Panc1 (cell line): ENCODE data around the gene PTER. TPM values are rescaled to one million over a fixed set of nuclear protein-coding genes. Genes with fewer than 3 reads are reported as not detected.

Source experiments
- ATAC-seq: fragments of 200-7000 bp; cut with Tn5 transposase; 2 replicates; pipeline ENCODE4 v1.9.1; 2020; ENCODE audit warnings: mild to moderate bottlenecking, moderate library complexity
- BruUV-seq: library from RNA; stranded (reverse); fragments of 400-500 nt; replicated peaks from 2 replicates; lab custom pipeline; 2021; lab: Mats Ljungman, UMichigan
- CTCF ChIA-PET: fragments of 300-600 bp; sonication (Branson Sonifier 250); formaldehyde crosslinking; loops from one replicate; lab custom pipeline; 2022; ENCODE audit warnings: antibody characterized with exemption; lab: Charles Lee
- POLR2A ChIA-PET: fragments of 300-600 bp; sonication (Branson Sonifier 250); formaldehyde crosslinking; loops from one replicate; lab custom pipeline; 2022; ENCODE audit warnings: antibody characterized with exemption; lab: Charles Lee
- DNase-seq: peaks from one replicate; pipeline ENCODE4 v3.0.0-alpha.2; 2010; ENCODE audit warnings: low read depth, low spot score
- H3K27ac ChIP-seq: 2 replicates; pipeline ENCODE4 v1.5.1; 2011; ENCODE audit warnings: mild to moderate bottlenecking, low read length, inconsistent platforms
- H3K27me3 ChIP-seq: fragments of 200-500 bp; sonication (Bioruptor generic); 2 replicates; pipeline ENCODE4 v1.6.0; 2014; ENCODE audit warnings: low read length, inconsistent platforms; ENCODE audit not compliant: control insufficient read depth, insufficient read depth
- H3K36me3 ChIP-seq: fragments of 200-500 bp; sonication (Bioruptor generic); 2 replicates; pipeline ENCODE4 v1.5.1; 2014; ENCODE audit warnings: inconsistent platforms, mild to moderate bottlenecking, low read length, moderate library complexity; ENCODE audit not compliant: control insufficient read depth, insufficient read depth
- H3K4me1 ChIP-seq: 2 replicates; pipeline ENCODE4 v1.5.1; 2011; ENCODE audit warnings: inconsistent platforms, mild to moderate bottlenecking, low read length, moderate library complexity; ENCODE audit not compliant: control insufficient read depth, insufficient read depth
- H3K4me3 ChIP-seq, 2 experiments: 2 replicates each; pipeline ENCODE4 v1.5.1; 2011 to 2012; ENCODE audit warnings: low read depth in 2 of 2, low read length in 2 of 2, mild to moderate bottlenecking in 2 of 2, inconsistent platforms in 1 of 2, moderate library complexity in 1 of 2
- H3K9me3 ChIP-seq: fragments of 200-500 bp; sonication (Bioruptor generic); 2 replicates; pipeline ENCODE4 v1.5.1; 2014; ENCODE audit warnings: low read depth, mild to moderate bottlenecking, inconsistent platforms, low read length, moderate library complexity; ENCODE audit not compliant: control insufficient read depth, insufficient read depth
- POLR2AphosphoS5 ChIP-seq: IDR thresholded peaks from 2 replicates; pipeline ENCODE4 v1.6.1; 2012; ENCODE audit warnings: mild to moderate bottlenecking, low read depth, low read length, moderate library complexity
- SIN3A ChIP-seq: IDR thresholded peaks from 2 replicates; pipeline ENCODE4 v1.6.1; 2012; ENCODE audit warnings: low read depth, mild to moderate bottlenecking, low read length, moderate library complexity, borderline replicate concordance; ENCODE audit not compliant: insufficient read depth
- TCF7L2 ChIP-seq: IDR thresholded peaks from 2 replicates; pipeline ENCODE4 v1.6.1; 2011; ENCODE audit warnings: mild to moderate bottlenecking, low read depth, low read length, inconsistent platforms
- in situ Hi-C: cut with HindIII; loops from 2 replicates; pipeline ENCODE4 v1.10.0; 2016; ENCODE audit warnings: low sequenced_read_pairs, low pct_unique_long_range_greater_than_20kb
- intact Hi-C: fragments of 100-400 bp; cut with micrococcal nuclease; formaldehyde crosslinking; loops from one replicate; pipeline ENCODE4 v1.10.0; 2022; ENCODE audit not compliant: unreplicated experiment
- total RNA-seq: library from RNA; stranded (reverse); gene quantifications from one replicate; pipeline ENCODE4 v1.2.1, GENCODE V29; 2021; ENCODE audit not compliant: unreplicated experiment
- TF ChIP-seq, protein P1 (sequence below): fragments of 450-650 bp; IDR thresholded peaks from 2 replicates; pipeline ENCODE4 v1.5.1; 2017; ENCODE audit warnings: mild to moderate bottlenecking
- TF ChIP-seq, protein P2 (sequence below), 2 experiments: IDR thresholded peaks; 2 replicates each; pipeline ENCODE4 v1.6.1; 2011 to 2012; ENCODE audit warnings: low read depth in 2 of 2, control low read depth in 1 of 2, low read length in 1 of 2, mild to moderate bottlenecking in 1 of 2, moderate library complexity in 1 of 2; ENCODE audit not compliant: insufficient read depth in 1 of 2

Gene PTER
- total RNA-seq, 1 experiment from 2014 or later, result 8.8 TPM

DNA sequence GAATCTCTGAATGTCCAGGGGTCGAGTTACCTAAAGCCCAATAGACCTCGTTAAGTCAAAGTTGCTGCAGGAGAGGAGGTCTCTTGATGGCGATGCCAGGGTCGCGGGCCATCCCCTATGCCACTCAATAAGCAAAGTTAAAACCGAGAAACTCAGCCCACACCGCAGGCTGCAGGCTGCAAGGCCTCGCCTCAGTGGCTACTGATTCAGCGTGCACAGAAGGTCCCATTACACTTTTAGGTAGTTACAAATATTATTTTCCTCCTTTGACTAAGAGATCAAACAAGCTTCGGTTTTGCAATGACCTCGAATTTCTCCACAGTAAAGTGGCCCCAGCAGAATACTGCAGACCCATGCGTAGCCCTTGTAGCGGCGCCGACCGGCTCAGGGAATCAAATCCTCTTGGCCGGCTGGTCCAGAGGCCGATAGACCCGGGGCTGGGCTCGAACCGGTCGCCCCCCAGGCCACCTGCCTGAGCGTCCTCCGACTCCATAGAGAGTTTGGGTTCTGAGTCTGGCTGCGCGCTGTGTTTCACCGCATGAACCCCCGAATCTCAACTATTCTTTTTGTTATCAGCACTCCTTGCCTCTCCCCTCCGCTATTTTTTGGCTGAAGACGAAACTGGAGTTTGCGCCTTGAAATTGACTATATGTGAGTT lies 82.6 kb downstream of the PTER start:
- no TSS peak for BruUV-seq
- no peak for ATAC-seq
- CTCF ChIA-PET, result no interaction called here

DNA sequence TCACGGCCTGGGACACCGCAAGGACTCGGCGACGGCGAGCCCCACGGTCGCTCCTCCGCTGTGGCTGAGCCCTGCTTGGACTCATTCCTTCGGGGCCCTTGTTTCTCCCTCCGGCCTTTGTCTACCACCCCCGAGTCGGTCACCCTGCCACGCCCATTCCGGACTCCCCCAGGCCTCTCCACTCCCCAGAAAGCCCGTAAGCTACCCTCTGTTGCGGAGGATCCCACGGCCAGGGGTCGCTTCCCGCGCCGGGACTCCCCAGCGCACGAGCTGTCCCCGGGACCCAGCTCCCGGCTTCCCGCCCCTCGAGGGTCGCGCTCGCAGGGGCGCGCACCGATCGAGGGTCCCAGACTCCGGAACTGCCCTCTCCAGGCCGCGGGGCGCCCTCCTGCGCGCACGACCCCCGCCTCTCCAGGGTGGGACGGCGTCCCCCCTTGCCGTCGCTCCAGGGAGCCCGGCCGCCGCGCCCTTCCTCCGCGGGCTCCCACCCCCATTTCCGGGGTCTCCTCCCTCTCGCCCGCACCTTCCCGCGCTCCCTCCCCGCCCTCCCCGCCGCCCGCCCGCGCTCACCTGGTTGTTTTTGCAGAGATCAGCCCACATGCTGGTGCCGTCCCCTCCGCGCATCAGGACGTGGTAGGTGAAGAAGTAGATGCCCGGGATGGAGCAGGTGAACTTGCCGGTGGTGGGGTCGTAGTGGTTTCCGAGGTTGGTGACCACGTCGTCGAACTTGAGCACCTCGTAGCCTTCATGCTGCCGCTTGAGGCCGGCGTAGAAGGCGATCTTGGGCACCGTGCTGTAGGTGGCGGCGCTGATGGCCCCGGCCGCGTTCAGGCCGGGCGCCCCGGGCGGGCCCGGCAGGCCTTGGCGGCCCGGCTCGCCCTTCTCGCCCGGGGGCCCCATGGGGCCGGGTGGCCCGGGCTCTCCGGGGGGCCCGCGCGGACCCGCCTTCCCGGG lies 83.4 kb downstream of the PTER start:
- intact Hi-C loops, result no loop called here
- TF ChIP-seq TCF7L2, result no peak
- no peak for TF ChIP-seq POLR2AphosphoS5
- TF ChIP-seq, protein P1, sequence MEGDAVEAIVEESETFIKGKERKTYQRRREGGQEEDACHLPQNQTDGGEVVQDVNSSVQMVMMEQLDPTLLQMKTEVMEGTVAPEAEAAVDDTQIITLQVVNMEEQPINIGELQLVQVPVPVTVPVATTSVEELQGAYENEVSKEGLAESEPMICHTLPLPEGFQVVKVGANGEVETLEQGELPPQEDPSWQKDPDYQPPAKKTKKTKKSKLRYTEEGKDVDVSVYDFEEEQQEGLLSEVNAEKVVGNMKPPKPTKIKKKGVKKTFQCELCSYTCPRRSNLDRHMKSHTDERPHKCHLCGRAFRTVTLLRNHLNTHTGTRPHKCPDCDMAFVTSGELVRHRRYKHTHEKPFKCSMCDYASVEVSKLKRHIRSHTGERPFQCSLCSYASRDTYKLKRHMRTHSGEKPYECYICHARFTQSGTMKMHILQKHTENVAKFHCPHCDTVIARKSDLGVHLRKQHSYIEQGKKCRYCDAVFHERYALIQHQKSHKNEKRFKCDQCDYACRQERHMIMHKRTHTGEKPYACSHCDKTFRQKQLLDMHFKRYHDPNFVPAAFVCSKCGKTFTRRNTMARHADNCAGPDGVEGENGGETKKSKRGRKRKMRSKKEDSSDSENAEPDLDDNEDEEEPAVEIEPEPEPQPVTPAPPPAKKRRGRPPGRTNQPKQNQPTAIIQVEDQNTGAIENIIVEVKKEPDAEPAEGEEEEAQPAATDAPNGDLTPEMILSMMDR, result no peak
- TF ChIP-seq, protein P2, sequence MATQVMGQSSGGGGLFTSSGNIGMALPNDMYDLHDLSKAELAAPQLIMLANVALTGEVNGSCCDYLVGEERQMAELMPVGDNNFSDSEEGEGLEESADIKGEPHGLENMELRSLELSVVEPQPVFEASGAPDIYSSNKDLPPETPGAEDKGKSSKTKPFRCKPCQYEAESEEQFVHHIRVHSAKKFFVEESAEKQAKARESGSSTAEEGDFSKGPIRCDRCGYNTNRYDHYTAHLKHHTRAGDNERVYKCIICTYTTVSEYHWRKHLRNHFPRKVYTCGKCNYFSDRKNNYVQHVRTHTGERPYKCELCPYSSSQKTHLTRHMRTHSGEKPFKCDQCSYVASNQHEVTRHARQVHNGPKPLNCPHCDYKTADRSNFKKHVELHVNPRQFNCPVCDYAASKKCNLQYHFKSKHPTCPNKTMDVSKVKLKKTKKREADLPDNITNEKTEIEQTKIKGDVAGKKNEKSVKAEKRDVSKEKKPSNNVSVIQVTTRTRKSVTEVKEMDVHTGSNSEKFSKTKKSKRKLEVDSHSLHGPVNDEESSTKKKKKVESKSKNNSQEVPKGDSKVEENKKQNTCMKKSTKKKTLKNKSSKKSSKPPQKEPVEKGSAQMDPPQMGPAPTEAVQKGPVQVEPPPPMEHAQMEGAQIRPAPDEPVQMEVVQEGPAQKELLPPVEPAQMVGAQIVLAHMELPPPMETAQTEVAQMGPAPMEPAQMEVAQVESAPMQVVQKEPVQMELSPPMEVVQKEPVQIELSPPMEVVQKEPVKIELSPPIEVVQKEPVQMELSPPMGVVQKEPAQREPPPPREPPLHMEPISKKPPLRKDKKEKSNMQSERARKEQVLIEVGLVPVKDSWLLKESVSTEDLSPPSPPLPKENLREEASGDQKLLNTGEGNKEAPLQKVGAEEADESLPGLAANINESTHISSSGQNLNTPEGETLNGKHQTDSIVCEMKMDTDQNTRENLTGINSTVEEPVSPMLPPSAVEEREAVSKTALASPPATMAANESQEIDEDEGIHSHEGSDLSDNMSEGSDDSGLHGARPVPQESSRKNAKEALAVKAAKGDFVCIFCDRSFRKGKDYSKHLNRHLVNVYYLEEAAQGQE (IDR thresholded peaks at IDR 0.05; ENCODE audit: insufficient read depth in 1 of 2, low read depth in 2 of 2, low read length in 1 of 2), result no peak
- TF ChIP-seq SIN3A, result no peak
- BruUV-seq, result no TSS peak
- Histone ChIP-seq H3K27ac (no peak overlapping the region), H3K36me3 (no peaks in the 10 kb centered on the region), H3K4me1 (no peaks in the 10 kb centered on the region), H3K27me3 (peaks cover 3% of the 10 kb centered on the region; the same call in 1 of the 2 replicates), H3K4me3 (peak overlapping the region in 1 of 2 experiments; percentile 30; a peak in 1 of 4 replicates), H3K9me3 (no peaks in the 10 kb centered on the region)
- in situ Hi-C loops, result no loop called here
- DNase-seq (no peak), ATAC-seq (peak; percentile 29)
- ChIA-PET CTCF (no interaction called here), POLR2A (no interaction called here)

More for the DNA sequence above, 82.6 kb downstream of the PTER start:
- H3K4me1 ChIP-seq, result no peaks in the 10 kb centered on the region
- TF ChIP-seq, protein P1, result no peak
- no peak for TF ChIP-seq TCF7L2
- TF ChIP-seq, protein P2 (IDR thresholded peaks at IDR 0.05; ENCODE audit: insufficient read depth in 1 of 2, low read depth in 2 of 2, low read length in 1 of 2), result no peak
- TF ChIP-seq SIN3A, result no peak
- no peak for TF ChIP-seq POLR2AphosphoS5
- in situ Hi-C loops (no loop called here), intact Hi-C loops (no loop called here)
- H3K9me3 ChIP-seq, result no peaks in the 10 kb centered on the region
- DNase-seq, result no peak
- no peaks in the 10 kb centered on the region for H3K36me3 ChIP-seq
- POLR2A ChIA-PET, result no interaction called here
- H3K27ac ChIP-seq, result no peak overlapping the region
- H3K27me3 ChIP-seq, result peaks cover 3% of the 10 kb centered on the region; the same call in 1 of the 2 replicates
- no peak overlapping the region for H3K4me3 ChIP-seq
